ENCODE data around the gene GABRQ. TPM values are rescaled to one million over a fixed set of nuclear protein-coding genes. Genes with fewer than 3 reads are reported as not detected.

Gene GABRQ
- 3.8 and 3.9 TPM in 2 replicates for total RNA-seq (2021)
- long read RNA-seq, partial matches to known transcripts, result 1 of 1 reads
- long read RNA-seq, other reads (novel, unspliced or antisense), result 0 of 1 reads

- Histone ChIP-seq H3K14ac (ENCODE audit: insufficient read depth, low read length) (no peak within 1 kb of the TSS), H2AFZ (ENCODE audit: low read length) (no peak within 1 kb of the TSS), H3K27ac (ENCODE audit: insufficient read length, low read depth, low read length) (no peak within 1 kb of the TSS), H3K79me2 (ENCODE audit: insufficient read depth, low read length) (no peaks in the 10 kb centered on the region), H2BK5ac (ENCODE audit: insufficient read length, low read length) (no peak within 1 kb of the TSS), H3K56ac (ENCODE audit: insufficient read length, low read depth, low read length) (no peak within 1 kb of the TSS), H3K79me1 (ENCODE audit: insufficient read depth, low read depth, low read length, poor library complexity, severe bottlenecking) (no peaks in the 10 kb centered on the region), H3K18ac (ENCODE audit: insufficient read length, low read depth, low read length) (no peak within 1 kb of the TSS), H3K27me3 (ENCODE audit: insufficient read depth, low read length) (peaks cover 2% of the 10 kb centered on the region; the same call in 1 of the 2 replicates), H4K5ac (ENCODE audit: insufficient read length, low read depth, low read length) (no peak within 1 kb of the TSS), H2BK15ac (ENCODE audit: low read depth, low read length) (no peak within 1 kb of the TSS), H4K8ac (replicated peaks; ENCODE audit: insufficient read length, low read depth, low read length) (no peak within 1 kb of the TSS), H3T11ph (ENCODE audit: low read length) (no peak within 1 kb of the TSS), H3K23me2 (ENCODE audit: insufficient read length, low read depth, low read length, poor library complexity, severe bottlenecking) (no peaks in the 10 kb centered on the region), H4K91ac (ENCODE audit: insufficient read length, low read depth, low read length) (no peak within 1 kb of the TSS), H2AK5ac (ENCODE audit: insufficient read length, low read length) (no peak within 1 kb of the TSS), H3K9me3 (ENCODE audit: control insufficient read depth, low read depth, low read length) (peaks cover 43% of the 10 kb centered on the region), H2BK20ac (ENCODE audit: low read depth, low read length, poor library complexity, severe bottlenecking) (no peak within 1 kb of the TSS), H3K4me1 (ENCODE audit: insufficient read depth, low read length) (peaks cover 2% of the 10 kb centered on the region; the same call in 1 of the 2 replicates), H3K4ac (ENCODE audit: low read depth, low read length) (no peak within 1 kb of the TSS), H3K4me2 (ENCODE audit: insufficient read depth, insufficient read length, low read length) (peak within 1 kb of the TSS; percentile 24), H2BK120ac (ENCODE audit: low read depth, low read length, poor library complexity, severe bottlenecking) (no peak within 1 kb of the TSS), H3K9ac (ENCODE audit: extremely low read depth, insufficient read length, low read length) (no peak within 1 kb of the TSS), H2BK12ac (ENCODE audit: insufficient read length, low read depth, low read length) (no peak within 1 kb of the TSS), H4K20me1 (ENCODE audit: control insufficient read depth, insufficient read depth, insufficient read length) (no peaks in the 10 kb centered on the region), H3K23ac (ENCODE audit: insufficient read length, low read depth, low read length) (no peak within 1 kb of the TSS)
- H3K9me3 Mint-ChIP-seq, result peaks cover 62 to 65% of the 10 kb centered on the region in 2 experiments
- no peak within 1 kb of the TSS for H3K27ac Mint-ChIP-seq
- peak; percentile 94 for DNase-seq
- peaks cover 0 to 13% (median 4%) of the 10 kb centered on the region in 3 experiments; a peak in 4 of 7 replicates for H3K36me3 Mint-ChIP-seq (ENCODE audit: insufficient read depth in 1 of 3, low read depth in 3 of 3)
- peaks cover 23 to 37% of the 10 kb centered on the region in 2 experiments for H3K4me1 Mint-ChIP-seq
- no CpG with 5 or more reads among the region's 64 CpGs for WGBS (ENCODE audit: extremely low coverage, insufficient read length, low lambda C conversion rate)
- peak within 1 kb of the TSS; percentile 74 to 88 for H3K4me3 Mint-ChIP-seq
- no peak for TF ChIP-seq CTCF (conservative IDR thresholded peaks at IDR 0.05)
- peaks cover 39% of the 10 kb centered on the region for H3K27me3 Mint-ChIP-seq (ENCODE audit: low read depth)
Measured at GRCh38 chrX:152637649-152638442, at the start of gene GABRQ. Gene GABRQ, plus strand, starts transcription at chrX:152637895. Its CDS starts 308 bp downstream, at chrX:152638203.
